ENCODE data around the gene ZBTB20. TPM values are rescaled to one million over a fixed set of nuclear protein-coding genes. Genes with fewer than 3 reads are reported as not detected.

The ZBTB20 gene
- total RNA-seq, 4 donors from 2014 or later = 148 to 242 (median 188) TPM

DNA sequence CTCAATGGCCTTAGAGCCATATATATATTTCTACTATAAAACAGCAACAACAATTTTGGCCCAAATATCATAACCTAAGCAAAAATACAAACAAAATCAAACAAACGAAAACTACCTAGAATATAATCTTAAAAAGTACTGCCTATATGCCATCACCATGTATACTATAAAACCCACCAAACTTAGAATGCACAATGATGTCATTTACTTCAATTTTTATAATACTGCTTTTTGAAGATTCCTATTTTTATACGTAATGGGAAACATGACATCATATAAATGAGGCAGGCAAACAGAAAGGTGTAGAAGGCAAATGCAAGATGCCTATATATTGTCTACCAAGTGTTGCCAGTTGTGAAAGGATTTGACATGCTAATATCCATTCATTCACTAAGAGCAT is 550.9 kb downstream of the ZBTB20 start:
- H3K27ac ChIP-seq = no peak overlapping the region
- H3K9me3 ChIP-seq = no peaks in the 10 kb centered on the region
- H3K4me1 ChIP-seq = no peaks in the 10 kb centered on the region
- intact Hi-C loops (cut with DNase I) = no loop called here
- no peak for DNase-seq
- no peaks in the 10 kb centered on the region for H3K36me3 ChIP-seq
- TF ChIP-seq POLR2A (IDR thresholded peaks at IDR 0.05) = no peak
- TF ChIP-seq, protein P1, sequence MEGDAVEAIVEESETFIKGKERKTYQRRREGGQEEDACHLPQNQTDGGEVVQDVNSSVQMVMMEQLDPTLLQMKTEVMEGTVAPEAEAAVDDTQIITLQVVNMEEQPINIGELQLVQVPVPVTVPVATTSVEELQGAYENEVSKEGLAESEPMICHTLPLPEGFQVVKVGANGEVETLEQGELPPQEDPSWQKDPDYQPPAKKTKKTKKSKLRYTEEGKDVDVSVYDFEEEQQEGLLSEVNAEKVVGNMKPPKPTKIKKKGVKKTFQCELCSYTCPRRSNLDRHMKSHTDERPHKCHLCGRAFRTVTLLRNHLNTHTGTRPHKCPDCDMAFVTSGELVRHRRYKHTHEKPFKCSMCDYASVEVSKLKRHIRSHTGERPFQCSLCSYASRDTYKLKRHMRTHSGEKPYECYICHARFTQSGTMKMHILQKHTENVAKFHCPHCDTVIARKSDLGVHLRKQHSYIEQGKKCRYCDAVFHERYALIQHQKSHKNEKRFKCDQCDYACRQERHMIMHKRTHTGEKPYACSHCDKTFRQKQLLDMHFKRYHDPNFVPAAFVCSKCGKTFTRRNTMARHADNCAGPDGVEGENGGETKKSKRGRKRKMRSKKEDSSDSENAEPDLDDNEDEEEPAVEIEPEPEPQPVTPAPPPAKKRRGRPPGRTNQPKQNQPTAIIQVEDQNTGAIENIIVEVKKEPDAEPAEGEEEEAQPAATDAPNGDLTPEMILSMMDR (IDR thresholded peaks at IDR 0.05) = no peak
- no peaks in the 10 kb centered on the region for H3K27me3 ChIP-seq
- H3K4me3 ChIP-seq (replicated peaks in 1 of 3) = no peak overlapping the region
- 97% methylated on average over 2 of the region's 2 CpGs for WGBS, 2 donors

DNA sequence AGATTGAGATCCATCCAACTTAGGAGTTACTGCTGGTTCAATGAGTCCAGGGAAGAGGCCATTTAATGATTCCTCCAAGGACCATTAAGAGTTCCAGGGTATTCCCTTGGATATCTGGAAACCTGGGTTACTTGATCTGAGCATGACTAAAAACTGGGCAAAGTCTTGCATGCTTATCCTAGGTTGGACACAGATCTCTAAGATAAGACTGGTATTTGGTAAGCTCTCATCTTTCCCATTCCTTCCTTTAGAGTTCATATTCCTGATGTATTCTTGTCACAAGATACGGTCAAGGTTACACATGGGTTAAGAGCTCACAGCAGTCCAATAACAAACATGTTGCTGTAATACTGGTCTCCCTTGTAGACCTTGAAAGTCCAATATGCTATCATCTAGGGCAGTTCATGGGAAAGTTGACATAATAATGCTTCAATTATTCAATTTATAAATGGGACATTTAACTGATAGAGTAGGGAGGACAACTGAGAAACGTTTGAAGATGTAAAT is 551.5 kb downstream of the ZBTB20 start:
- Histone ChIP-seq H3K9me3 (no peaks in the 10 kb centered on the region), H3K4me1 (no peaks in the 10 kb centered on the region), H3K4me3 (replicated peaks in 1 of 3) (no peak overlapping the region), H3K36me3 (no peaks in the 10 kb centered on the region), H3K27ac (no peak overlapping the region), H3K27me3 (no peaks in the 10 kb centered on the region)
- no peak for DNase-seq
- intact Hi-C loops (cut with DNase I) = no loop called here
- 85 to 93% methylated on average over 2 of the region's 2 CpGs for WGBS, 2 donors
- TF ChIP-seq, protein P1 (IDR thresholded peaks at IDR 0.05) = no peak
- TF ChIP-seq POLR2A (IDR thresholded peaks at IDR 0.05) = no peak

DNA sequence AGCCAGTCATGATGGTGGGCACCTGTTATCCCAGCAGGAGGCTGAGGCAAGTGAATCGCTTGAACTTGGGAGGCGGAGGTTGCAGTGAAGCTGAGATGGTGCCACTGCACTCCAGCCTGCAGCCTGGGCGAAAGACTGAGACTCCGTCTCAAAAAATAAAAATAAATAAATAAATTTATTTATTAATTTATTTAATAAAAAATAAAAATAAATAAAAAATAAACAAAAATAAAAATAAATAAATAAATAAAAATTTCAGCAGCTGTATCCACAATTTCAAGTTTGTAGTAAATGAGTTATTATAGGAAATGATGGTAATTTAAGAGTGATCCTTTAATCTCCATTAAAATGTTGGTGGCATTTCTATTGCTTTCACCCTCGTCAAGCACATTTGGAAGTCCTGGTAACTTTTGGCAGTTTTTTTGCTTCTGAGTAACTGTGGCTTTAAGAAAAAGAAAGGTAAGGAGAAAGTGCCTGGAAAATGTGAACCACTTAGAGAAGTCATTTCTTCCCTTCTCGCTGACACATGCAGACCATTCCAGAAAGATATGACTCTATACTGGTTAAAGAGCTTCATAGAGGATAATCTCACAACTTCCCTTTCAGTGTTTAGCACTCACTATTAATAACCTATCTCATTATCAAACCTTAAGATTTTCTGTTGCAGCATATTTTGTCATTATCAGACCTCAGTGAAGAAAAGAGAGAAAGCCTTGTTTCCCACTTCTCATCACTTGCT is 556.6 kb downstream of the ZBTB20 start:
- Histone ChIP-seq H3K4me1 (no peaks in the 10 kb centered on the region), H3K9me3 (no peaks in the 10 kb centered on the region), H3K4me3 (replicated peaks in 1 of 3) (no peak overlapping the region), H3K27me3 (no peaks in the 10 kb centered on the region), H3K36me3 (no peaks in the 10 kb centered on the region), H3K27ac (no peak overlapping the region)
- intact Hi-C loops (cut with DNase I) = no loop called here
- WGBS, 2 donors = 94 to 96% methylated on average over 6 of the region's 6 CpGs
- TF ChIP-seq, protein P1 (IDR thresholded peaks at IDR 0.05) = no peak
- no peak for TF ChIP-seq POLR2A (IDR thresholded peaks at IDR 0.05)
- DNase-seq = no peak

DNA sequence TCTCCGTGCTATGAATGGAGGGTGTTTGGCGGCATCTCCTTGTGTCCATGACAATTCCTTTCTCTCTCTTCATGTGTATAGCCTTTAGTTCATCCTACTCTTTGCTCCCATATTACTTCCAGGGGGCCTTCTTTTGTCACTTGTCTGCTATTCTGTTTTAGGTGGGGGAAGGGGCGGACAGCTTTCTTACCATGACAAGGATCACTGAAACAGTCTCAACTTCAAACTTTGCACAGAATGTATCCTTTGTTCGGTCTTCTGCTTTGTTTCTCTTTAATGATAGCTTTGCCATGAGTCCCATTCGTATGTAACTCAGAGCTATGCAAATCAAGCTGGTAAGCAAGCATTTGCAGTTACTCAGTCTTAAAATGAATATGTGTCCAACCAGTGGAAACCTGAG is 559.1 kb downstream of the ZBTB20 start:
- intact Hi-C loops (cut with DNase I) = no loop called here
- H3K4me3 ChIP-seq (replicated peaks in 1 of 3) = no peak overlapping the region
- H3K4me1 ChIP-seq = no peaks in the 10 kb centered on the region
- no peak for DNase-seq
- no peaks in the 10 kb centered on the region for H3K36me3 ChIP-seq
- H3K27me3 ChIP-seq = no peaks in the 10 kb centered on the region
- no peak for TF ChIP-seq POLR2A (IDR thresholded peaks at IDR 0.05)
- TF ChIP-seq, protein P1 (IDR thresholded peaks at IDR 0.05) = no peak
- WGBS, 2 donors = 96 to 97% methylated on average over 5 of the region's 5 CpGs
- H3K27ac ChIP-seq = no peak overlapping the region
- no peaks in the 10 kb centered on the region for H3K9me3 ChIP-seq

DNA sequence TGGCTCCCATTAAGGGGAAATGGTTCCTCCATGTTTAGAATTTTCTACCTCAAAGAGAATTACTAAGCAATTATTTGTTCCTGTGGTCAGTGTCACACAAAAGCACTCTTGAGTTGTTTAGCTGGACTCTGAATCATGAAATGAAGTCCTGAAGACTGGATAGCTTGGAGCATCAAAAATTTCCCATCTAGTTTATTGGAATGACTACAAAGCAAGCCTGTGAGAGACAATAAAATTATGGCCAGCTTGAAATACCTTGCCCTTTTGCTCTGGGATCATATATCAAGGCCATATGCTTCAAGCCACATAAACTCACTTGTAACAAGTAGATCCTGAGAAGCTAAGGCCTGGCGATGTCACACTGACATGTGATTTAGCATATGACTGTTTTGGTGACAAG is 561.0 kb downstream of the ZBTB20 start:
- no peaks in the 10 kb centered on the region for H3K36me3 ChIP-seq
- 94% methylated on average over 1 of the region's 1 CpG for WGBS, 2 donors
- no peaks in the 10 kb centered on the region for H3K27me3 ChIP-seq
- no peaks in the 10 kb centered on the region for H3K9me3 ChIP-seq
- intact Hi-C loops (cut with DNase I) = no loop called here
- H3K4me1 ChIP-seq = no peaks in the 10 kb centered on the region
- H3K4me3 ChIP-seq (replicated peaks in 1 of 3) = no peak overlapping the region
- H3K27ac ChIP-seq = no peak overlapping the region
- DNase-seq = no peak
- TF ChIP-seq, protein P1 (IDR thresholded peaks at IDR 0.05) = no peak
- TF ChIP-seq POLR2A (IDR thresholded peaks at IDR 0.05) = no peak

Data from thyroid gland (tissue), 4 donors.